ENCODE measurements around the gene CYYR1. TPM values are rescaled to one million over a fixed set of nuclear protein-coding genes. Genes with fewer than 3 reads are reported as not detected.

CYYR1 gene
- polyA plus RNA-seq, 3 donors = 0.16 to 0.30 TPM; not detected in 1

DNA sequence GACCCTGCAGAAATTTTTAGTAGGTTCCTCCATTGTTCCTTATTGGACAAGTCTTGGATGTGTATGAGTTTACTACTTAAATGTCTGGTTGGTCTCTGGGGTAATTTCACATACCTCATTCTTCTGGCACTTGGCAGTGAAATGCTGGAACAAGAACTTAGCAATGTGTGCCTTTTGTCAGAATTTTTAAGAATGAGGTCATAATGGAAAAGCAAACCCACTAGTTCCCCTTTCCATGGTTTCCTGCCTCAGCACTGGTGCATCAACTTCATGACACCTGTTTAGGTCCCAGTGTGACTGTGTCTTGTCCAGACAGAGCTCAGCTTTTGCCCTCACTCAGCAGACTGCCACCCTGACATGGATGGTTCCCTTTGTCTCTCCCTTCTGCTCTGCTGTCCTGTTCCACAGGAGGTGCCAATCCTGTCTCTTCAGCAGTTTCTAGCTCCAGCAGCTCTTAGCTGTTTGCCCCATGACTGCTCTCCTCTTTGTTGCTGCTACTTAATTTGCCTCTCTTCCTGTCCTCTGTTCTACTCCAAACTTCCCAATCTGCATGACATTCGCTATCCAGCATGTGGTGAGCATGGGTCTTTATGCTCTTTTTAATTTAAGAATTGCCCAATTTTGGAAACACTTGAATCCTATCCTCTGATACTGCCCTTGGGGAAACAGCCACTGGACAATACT, 135.6 kb downstream of the CYYR1 start:
- Histone ChIP-seq H3K79me2 (ENCODE audit: insufficient read depth, low read length) (no peaks in the 10 kb centered on the region), H3K4me1 (ENCODE audit: control insufficient read depth in 1 of 2, insufficient read depth in 2 of 2, low read length in 2 of 2) (no peaks in the 10 kb centered on the region), H2AFZ (ENCODE audit: insufficient read depth, low read depth, low read length, poor library complexity, severe bottlenecking) (no peak overlapping the region), H3K27me3 (ENCODE audit: control insufficient read depth in 2 of 2, insufficient read depth in 2 of 2, low read length in 2 of 2) (no peaks in the 10 kb centered on the region), H3K4me2 (replicated peaks; ENCODE audit: extremely low read depth, low read length, poor library complexity, severe bottlenecking) (no peak overlapping the region), H3K9me3 (replicated peaks in 1 of 2; ENCODE audit: control insufficient read depth in 1 of 2, insufficient read depth in 1 of 2, low read length in 2 of 2) (no peaks in the 10 kb centered on the region), H4K20me1 (ENCODE audit: insufficient read depth, low read length) (no peaks in the 10 kb centered on the region), H3K9ac (ENCODE audit: insufficient read depth, low read length, poor library complexity, severe bottlenecking) (no peak overlapping the region), H3K4me3 (replicated peaks in 1 of 3; ENCODE audit: low read depth in 2 of 3, low read length in 3 of 3) (no peak overlapping the region), H3K27ac (ENCODE audit: low read depth in 1 of 2, low read length in 2 of 2) (no peak overlapping the region), H3K36me3 (replicated peaks in 1 of 2; ENCODE audit: control insufficient read depth in 1 of 2, insufficient read depth in 2 of 2, low read length in 2 of 2) (no peaks in the 10 kb centered on the region)
- no CpG with 5 or more reads among the region's 1 CpG for WGBS (ENCODE audit: insufficient coverage)
- no peak overlapping the region for H3K4me3 Mint-ChIP-seq
- peak in 2 of 3 donors; percentile 2 to 12 for DNase-seq
- H3K27ac Mint-ChIP-seq = peak overlapping the region in 1 of 7 donors; percentile 61
- no peaks in the 10 kb centered on the region for H3K36me3 Mint-ChIP-seq
- intact Hi-C loops (cut with micrococcal nuclease) = no loop called here
- H3K4me1 Mint-ChIP-seq = no peaks in the 10 kb centered on the region
- no peaks in the 10 kb centered on the region for H3K27me3 Mint-ChIP-seq (ENCODE audit: low read depth in 3 of 3)
- TF ChIP-seq, protein P1, sequence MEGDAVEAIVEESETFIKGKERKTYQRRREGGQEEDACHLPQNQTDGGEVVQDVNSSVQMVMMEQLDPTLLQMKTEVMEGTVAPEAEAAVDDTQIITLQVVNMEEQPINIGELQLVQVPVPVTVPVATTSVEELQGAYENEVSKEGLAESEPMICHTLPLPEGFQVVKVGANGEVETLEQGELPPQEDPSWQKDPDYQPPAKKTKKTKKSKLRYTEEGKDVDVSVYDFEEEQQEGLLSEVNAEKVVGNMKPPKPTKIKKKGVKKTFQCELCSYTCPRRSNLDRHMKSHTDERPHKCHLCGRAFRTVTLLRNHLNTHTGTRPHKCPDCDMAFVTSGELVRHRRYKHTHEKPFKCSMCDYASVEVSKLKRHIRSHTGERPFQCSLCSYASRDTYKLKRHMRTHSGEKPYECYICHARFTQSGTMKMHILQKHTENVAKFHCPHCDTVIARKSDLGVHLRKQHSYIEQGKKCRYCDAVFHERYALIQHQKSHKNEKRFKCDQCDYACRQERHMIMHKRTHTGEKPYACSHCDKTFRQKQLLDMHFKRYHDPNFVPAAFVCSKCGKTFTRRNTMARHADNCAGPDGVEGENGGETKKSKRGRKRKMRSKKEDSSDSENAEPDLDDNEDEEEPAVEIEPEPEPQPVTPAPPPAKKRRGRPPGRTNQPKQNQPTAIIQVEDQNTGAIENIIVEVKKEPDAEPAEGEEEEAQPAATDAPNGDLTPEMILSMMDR (IDR thresholded peaks at IDR 0.05) = no peak
- H3K9me3 Mint-ChIP-seq = peaks cover 0 to 13% (median 8%) of the 10 kb centered on the region in 7 donors

DNA sequence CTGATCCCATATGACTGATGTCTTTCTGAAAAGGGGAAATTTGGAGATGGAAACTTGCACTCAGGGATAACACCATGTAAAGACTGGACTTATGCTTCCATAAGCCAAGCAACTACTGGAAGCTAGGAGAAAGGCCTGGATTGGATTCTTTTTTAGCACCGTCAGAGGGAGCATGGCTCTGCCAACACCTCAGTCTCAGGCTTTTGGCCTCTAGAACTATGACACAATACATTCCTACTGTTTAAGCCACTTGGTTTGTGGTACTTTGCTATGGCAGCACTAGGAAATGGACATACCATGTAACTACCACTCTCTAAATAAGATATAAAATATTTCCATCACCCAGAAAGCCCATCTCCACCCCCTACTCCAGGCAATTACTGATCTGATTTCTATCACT, 139.7 kb downstream of the CYYR1 start:
- Histone ChIP-seq H4K20me1 (ENCODE audit: insufficient read depth, low read length) (no peaks in the 10 kb centered on the region), H3K36me3 (replicated peaks in 1 of 2; ENCODE audit: control insufficient read depth in 1 of 2, insufficient read depth in 2 of 2, low read length in 2 of 2) (no peaks in the 10 kb centered on the region), H3K4me1 (ENCODE audit: control insufficient read depth in 1 of 2, insufficient read depth in 2 of 2, low read length in 2 of 2) (no peaks in the 10 kb centered on the region), H3K9me3 (replicated peaks in 1 of 2; ENCODE audit: control insufficient read depth in 1 of 2, insufficient read depth in 1 of 2, low read length in 2 of 2) (no peaks in the 10 kb centered on the region), H3K27me3 (ENCODE audit: control insufficient read depth in 2 of 2, insufficient read depth in 2 of 2, low read length in 2 of 2) (no peaks in the 10 kb centered on the region), H3K9ac (ENCODE audit: insufficient read depth, low read length, poor library complexity, severe bottlenecking) (no peak overlapping the region), H3K4me2 (replicated peaks; ENCODE audit: extremely low read depth, low read length, poor library complexity, severe bottlenecking) (no peak overlapping the region), H3K27ac (ENCODE audit: low read depth in 1 of 2, low read length in 2 of 2) (no peak overlapping the region), H3K79me2 (ENCODE audit: insufficient read depth, low read length) (no peaks in the 10 kb centered on the region), H2AFZ (ENCODE audit: insufficient read depth, low read depth, low read length, poor library complexity, severe bottlenecking) (no peak overlapping the region), H3K4me3 (replicated peaks in 1 of 3; ENCODE audit: low read depth in 2 of 3, low read length in 3 of 3) (no peak overlapping the region)
- peaks cover 0 to 9% (median 5%) of the 10 kb centered on the region in 7 donors for H3K9me3 Mint-ChIP-seq
- no peak overlapping the region for H3K4me3 Mint-ChIP-seq
- no peaks in the 10 kb centered on the region for H3K27me3 Mint-ChIP-seq (ENCODE audit: low read depth in 3 of 3)
- no peak overlapping the region for H3K27ac Mint-ChIP-seq
- no CpG with 5 or more reads among the region's 1 CpG for WGBS (ENCODE audit: insufficient coverage)
- H3K4me1 Mint-ChIP-seq = no peaks in the 10 kb centered on the region
- no peaks in the 10 kb centered on the region for H3K36me3 Mint-ChIP-seq
- intact Hi-C loops (cut with micrococcal nuclease) = no loop called here
- DNase-seq = no peak
- TF ChIP-seq, protein P1 (IDR thresholded peaks at IDR 0.05) = no peak
